Measurements from ENCODE around the gene USP44.
A peak's percentile ranks its signal among the peaks of the same experiment; 100 is the strongest.

USP44 gene

DNA sequence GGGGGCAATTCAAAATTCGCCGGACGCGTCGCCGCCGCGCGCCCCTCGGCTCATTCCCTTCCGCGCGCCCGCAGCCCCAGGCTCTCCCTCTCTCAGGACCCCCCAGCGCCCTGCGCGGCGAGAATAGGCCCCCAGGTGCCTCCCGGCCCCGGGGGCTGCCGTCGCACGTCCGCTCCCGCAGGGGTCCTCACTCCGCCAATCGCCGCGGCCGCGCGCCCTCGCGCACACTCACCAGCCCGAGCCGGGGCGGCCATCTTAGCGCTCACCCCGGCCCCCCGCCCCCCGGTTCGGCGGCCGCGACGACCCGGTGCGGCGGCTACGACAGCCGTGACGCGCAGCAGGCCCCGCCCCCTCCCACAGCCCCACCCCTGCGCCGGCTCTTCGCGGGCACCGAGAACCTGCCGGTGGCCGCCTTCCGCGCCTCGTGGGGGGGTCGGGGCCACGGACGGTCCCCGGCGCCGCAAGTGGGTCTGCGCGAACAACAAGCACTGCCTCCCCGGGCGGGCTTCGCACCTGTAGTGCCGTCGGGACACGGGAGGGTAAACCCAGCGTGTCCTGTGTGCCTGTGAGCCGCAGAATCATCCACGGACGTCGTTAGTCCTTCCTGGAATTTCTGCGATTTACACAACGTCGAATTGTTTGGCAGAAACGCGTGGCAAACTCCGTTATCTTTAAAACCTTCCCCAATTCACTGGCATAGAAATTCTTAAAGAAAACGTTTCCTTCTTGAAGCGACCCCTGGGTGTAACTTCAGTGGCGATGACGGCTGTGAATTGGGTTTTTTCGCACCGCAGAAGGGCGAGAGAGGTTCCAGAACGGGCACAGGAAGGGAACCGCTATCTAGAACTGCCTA lies 2.5 kb downstream of the USP44 start:
- DNase-seq (ENCODE audit: low read depth in 1 of 2, low spot score in 1 of 2), result peak; percentile 48 to 62

DNA sequence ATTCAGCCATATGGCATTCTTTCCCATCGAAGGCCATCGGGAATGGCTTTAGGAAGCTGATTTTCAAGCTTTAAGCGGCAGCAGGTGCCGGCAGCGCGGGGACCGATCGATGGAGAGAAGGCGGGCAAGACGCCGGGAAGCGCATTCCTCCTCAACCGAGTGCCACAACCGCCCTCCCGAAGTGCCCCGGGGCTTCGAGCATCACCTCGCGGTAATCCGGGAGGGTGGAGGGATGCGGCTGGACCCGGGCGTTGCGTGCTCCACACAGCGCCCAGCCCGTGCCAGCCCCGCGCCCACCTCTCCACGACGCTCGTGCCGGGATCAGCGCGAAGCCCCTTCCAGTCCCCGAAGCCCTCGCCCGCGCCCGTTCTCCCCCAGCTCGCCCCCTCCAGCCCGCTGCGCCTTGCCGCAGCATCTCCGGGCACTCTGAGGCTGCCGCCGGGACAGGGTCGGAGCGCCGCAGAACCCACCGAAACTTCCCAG lies 3.2 kb downstream of the USP44 start:
- DNase-seq (ENCODE audit: low read depth in 1 of 2, low spot score in 1 of 2), result peak in 1 of 2 donors; percentile 20

GRCh38 chr12:95547522-95548055 lies 3.7 kb downstream of the USP44 start:
- DNase-seq (ENCODE audit: low read depth in 1 of 2, low spot score in 1 of 2), result no peak

- no peak for DNase-seq (ENCODE audit: low read depth in 1 of 2, low spot score in 1 of 2)
Observed at GRCh38 chr12:95546491-95546813, 4.8 kb downstream of the USP44 start.

DNA sequence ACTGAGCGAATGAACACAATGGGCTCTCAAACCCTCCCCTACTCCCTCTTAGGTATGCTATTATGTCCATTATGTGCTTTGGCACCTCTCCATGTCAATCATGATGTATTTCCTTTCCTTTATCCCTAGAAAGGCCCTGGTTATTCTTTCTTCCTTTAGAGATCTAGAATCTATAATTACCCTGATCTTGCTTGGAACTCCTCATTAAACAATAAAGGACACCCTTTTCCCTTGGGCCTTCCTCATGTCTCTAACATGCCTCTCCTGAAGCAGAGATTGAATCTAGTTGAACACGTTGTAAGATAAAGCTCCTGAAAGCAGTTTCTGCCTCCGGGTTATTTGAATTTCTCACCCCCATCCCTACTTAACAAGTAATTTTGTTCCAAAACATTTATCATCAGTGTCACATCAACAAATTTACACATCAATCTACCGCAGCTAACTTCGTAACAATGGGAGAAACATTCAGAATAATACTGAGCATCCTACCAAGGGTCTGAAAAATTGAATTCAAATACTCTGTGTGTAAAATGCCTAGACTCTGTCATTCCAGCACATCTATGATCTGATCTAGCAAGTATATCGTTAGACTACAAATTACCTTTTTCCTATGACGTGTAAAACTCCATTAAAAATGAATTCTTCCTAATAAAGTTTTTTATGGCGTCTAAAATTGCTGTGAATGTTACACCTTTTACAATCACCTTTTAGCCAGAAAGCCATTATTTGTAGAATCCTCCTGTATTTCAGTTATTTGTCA lies 5.4 kb downstream of the USP44 start:
- DNase-seq (ENCODE audit: low read depth in 1 of 2, low spot score in 1 of 2), result no peak

GRCh38 chr12:95545303-95545702 lies 6.0 kb downstream of the USP44 start:
- DNase-seq (ENCODE audit: low read depth in 1 of 2, low spot score in 1 of 2), result no peak

- no peak for DNase-seq (ENCODE audit: low read depth in 1 of 2, low spot score in 1 of 2)
Observed at GRCh38 chr12:95544756-95545155, 6.5 kb downstream of the USP44 start.

DNA sequence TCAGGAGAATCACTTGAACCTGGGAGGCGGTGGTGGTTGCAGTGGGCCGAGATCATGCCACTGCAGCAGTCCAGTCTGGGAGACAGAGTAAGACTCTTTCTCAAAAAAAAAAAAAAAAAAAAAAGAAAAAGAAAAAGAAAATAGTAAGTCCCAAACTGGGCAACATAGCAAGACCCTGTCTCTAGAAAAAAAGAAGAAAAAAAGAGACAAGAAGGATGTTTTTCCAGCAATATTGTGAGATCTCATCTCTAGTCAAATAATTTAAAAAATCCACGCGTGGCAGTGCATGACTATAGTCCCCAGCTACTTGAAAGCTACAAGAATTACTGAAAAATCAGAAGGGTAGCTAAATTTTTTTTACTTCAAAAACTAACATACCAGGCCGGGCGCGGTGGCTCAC lies 8.0 kb downstream of the USP44 start:
- no peak for DNase-seq (ENCODE audit: low read depth in 1 of 2, low spot score in 1 of 2)

GRCh38 chr12:95541436-95541835 lies 9.8 kb downstream of the USP44 start:
- DNase-seq (ENCODE audit: low read depth in 1 of 2, low spot score in 1 of 2), result no peak

DNA sequence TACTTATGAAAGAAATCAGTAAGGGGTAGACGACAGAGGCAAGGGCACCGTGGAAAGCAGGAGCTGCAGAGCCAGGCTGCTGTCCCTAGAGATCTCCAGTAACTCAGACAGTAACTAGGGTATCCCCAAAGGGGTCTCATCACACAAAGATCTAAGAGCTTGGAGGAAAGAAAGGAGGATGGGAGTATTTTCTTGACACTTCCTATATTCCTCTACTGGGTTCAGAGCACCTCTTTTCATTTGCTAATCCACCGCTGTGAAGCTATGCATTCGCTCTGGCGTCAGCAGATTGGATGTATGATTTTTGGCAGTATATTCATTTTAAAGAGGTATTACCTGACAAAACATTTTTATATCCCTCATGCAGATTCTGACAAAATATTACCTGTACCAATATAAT lies 12.6 kb downstream of the USP44 start:
- no peak for DNase-seq (ENCODE audit: low read depth in 1 of 2, low spot score in 1 of 2)

DNA sequence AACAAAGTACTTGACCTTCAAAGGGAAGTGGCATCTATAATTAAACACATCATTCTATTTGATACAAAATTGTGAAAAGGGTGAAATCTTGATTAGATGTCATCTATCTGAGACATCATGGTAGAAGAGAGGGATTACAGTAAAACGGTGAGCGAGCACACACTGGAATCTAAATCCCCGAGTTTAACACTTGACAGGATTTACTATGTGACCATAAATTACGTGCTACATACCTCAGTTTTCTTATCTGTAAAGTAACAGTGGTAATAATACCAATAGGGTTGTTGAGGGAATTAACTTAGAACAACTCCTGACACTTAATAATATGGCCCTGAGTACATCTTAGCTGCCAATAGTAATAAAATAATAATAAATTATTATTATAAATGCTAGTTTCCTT lies 13.3 kb downstream of the USP44 start:
- DNase-seq (ENCODE audit: low read depth in 1 of 2, low spot score in 1 of 2), result no peak

DNA sequence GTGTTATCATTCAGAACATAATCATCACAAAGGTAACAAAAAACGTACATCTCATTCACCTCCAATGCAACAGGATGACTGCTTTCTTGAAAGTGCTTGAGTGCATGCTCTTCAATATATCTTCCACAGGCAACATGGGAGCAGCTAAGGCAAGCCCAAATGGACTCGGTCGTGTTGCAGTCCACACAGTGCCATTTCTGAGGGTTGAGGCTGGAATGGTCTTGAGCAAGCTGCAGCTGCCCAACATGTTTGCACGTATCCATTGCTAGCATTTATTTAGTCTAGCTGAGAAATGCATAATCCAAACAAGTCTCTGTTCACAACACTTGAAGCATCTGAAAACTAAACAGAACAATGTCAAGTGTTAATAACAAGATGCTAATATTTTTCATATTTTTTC lies 17.3 kb downstream of the USP44 start:
- DNase-seq (ENCODE audit: low read depth in 1 of 2, low spot score in 1 of 2), result no peak

DNA sequence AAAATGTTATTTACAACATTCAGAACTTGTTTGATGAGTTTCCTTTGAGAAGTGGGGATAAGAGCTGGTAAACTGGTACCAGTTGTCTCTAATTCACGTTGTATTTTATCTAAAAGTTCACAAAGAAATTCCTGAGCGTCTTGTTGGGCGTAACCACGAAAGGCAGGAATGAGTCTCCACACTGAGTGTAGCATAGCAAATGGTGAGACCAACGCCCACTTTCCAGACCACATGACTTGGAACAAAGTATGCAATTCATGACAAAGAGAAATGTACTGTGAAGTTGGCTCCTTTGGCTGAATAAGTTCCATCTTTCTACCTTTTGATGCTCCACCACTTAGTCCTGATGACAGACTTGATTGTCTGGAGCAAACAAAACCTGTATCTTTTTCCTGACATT lies 18.4 kb downstream of the USP44 start:
- no peak for DNase-seq (ENCODE audit: low read depth in 1 of 2, low spot score in 1 of 2)

- DNase-seq (ENCODE audit: low read depth in 1 of 2, low spot score in 1 of 2), result no peak
Observed at GRCh38 chr12:95529693-95530225, 21.5 kb downstream of the USP44 start.

- DNase-seq (ENCODE audit: low read depth in 1 of 2, low spot score in 1 of 2), result no peak
Observed at GRCh38 chr12:95528431-95528830, 22.8 kb downstream of the USP44 start.

GRCh38 chr12:95522692-95523091 lies 28.6 kb downstream of the USP44 start:
- DNase-seq (ENCODE audit: low read depth in 1 of 2, low spot score in 1 of 2), result no peak

- no peak for DNase-seq (ENCODE audit: low read depth in 1 of 2, low spot score in 1 of 2)
Observed at GRCh38 chr12:95520816-95521215, 30.5 kb downstream of the USP44 start.

DNA sequence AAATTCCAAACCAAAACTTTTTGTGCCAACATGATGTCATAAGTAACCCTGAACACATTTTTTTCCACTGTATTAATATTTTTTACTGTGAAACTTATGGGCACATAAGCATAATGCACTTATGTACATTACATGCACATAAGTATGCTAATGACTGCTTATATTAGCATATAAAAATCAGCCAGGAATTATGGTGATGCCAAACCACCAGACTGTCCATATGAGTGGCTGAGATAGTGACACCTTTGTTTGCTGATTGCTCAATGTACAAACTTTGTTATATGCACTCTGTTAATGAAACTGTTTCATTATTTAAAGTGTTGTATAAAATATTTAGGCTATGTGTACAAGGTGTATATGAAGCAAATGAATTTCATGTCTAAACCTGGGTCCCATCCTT lies 32.3 kb downstream of the USP44 start:
- no peak for DNase-seq (ENCODE audit: low read depth in 1 of 2, low spot score in 1 of 2)

DNA sequence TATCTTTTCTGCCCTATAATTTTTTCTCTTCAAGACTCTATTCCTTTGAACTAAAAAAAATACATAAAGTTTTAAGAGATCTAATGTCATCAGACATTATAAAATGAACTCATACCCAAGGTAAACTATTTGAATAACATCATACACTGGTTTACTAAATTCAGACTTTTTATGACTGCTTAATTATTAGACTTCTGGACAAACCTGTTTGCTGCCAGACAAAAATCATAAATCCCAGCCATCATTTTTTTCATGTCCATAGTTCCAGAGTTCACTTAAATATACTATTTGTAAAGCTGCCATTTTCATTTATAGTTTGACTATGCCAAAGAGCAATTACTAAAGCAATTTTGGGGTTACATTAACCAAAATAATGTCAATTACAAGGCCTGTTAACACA lies 34.0 kb downstream of the USP44 start:
- DNase-seq (ENCODE audit: low read depth in 1 of 2, low spot score in 1 of 2), result no peak

DNA sequence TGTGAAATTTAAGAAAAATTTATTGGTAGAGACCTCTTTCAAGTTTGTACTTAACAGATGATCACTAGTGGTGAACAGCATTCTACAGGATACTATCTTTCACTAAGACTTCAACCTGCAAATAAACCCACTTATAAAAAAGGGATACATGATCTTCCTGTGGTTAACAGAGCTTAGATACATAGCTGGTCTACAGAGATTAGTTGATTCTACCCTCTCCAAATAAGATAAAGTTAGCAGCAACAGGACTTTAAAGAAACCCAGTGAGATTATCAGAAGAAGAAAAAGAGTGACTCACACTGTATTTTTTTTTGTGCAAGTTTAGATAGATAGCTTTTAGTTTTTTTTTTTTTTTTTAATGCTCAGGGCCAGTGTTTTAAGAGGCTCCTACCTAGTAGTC lies 34.5 kb downstream of the USP44 start:
- DNase-seq (ENCODE audit: low read depth in 1 of 2, low spot score in 1 of 2), result no peak

- DNase-seq (ENCODE audit: low read depth in 1 of 2, low spot score in 1 of 2), result no peak
Observed at GRCh38 chr12:95515197-95515596, 36.1 kb downstream of the USP44 start.

DNA sequence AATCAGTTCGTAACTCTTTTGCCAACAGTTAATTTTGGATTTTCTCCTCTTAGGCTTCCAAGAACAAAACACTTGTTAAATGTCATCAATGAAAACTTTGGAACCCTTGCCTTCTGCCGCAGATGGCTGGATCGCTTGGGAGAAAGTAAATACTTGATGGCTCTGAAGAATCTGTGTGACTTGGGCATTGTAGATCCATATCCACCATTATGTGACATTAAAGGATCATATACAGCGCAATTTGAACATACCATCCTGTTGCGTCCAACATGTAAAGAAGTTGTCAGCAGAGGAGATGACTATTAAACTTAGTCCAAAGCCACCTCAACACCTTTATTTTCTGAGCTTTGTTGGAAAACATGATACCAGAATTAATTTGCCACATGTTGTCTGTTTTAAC lies 37.7 kb downstream of the USP44 start:
- no peak for DNase-seq (ENCODE audit: low read depth in 1 of 2, low spot score in 1 of 2)

Data from stimulated activated CD4-positive, alpha-beta T cell treated with anti-CD3 and anti-CD28 coated beads, Interleukin-15, amount 100 ng/mL, for 1 hour (primary cell).